K562 (cell line): ENCODE measurements around the gene PARPBP. TPM values are rescaled to one million over a fixed set of nuclear protein-coding genes. Genes with fewer than 3 reads are reported as not detected.
"Not testable (repeated sequence)": the region's sequence is repeated elsewhere in the genome, so short reads cannot be mapped to it uniquely, and the experiment has no call there.

Experiments used
- ATAC-seq: fragments of 200-7000 bp; cut with Tn5 transposase; 3 replicates; pipeline ENCODE4 v1.9.1; 2020; ENCODE audit warnings: moderate library complexity
- BruUV-seq: library from RNA; stranded (reverse); fragments of 400-500 nt; replicated peaks from 2 replicates; lab custom pipeline; 2021; lab: Mats Ljungman, UMichigan
- CTCF ChIA-PET: fragments of 300-600 bp; formaldehyde crosslinking; extraction: SDS; loops from one replicate; lab custom pipeline; 2021; ENCODE audit warnings: low intra/inter-chr PET ratio; lab: Yijun Ruan, JAX
- POLR2A ChIA-PET: fragments of 300-600, 350-650 bp; sonication (Branson Sonifier 250); formaldehyde crosslinking; extraction: SDS; loops from one replicate; lab custom pipeline; 2021; ENCODE audit warnings: antibody characterized with exemption, inconsistent platforms; lab: Yijun Ruan, JAX
- DNase-seq, 4 experiments: peaks; one replicate each; pipeline versions ENCODE4 v3.0.0 to v3.0.0-alpha.2; 2011 to 2018; ENCODE audit warnings: low spot score in 3 of 4, mixed read lengths in 3 of 4; ENCODE audit errors: extremely low read depth in 1 of 4
- FAIRE-seq: peaks from 2 replicates; lab custom pipeline; 2011; peaks lifted over from hg19 to GRCh38; lab: Jason Lieb, UNC
- H2AFZ ChIP-seq: 2 replicates; pipeline ENCODE4 v1.6.0; 2011; ENCODE audit warnings: low read depth, low read length, control low read depth, inconsistent platforms
- H3K27ac ChIP-seq: fragments of 200-600 bp; 3 replicates; pipeline ENCODE4 v1.8.0; 2011; ENCODE audit warnings: low read depth, mild to moderate bottlenecking, control low read depth, inconsistent platforms, low read length, moderate library complexity, mixed read lengths; ENCODE audit errors: extremely low read depth
- H3K27me3 ChIP-seq, 2 experiments: fragments of 300-600 bp in 1 of 2; 2 replicates in 1 of 2; 3 replicates in 1 of 2; pipeline versions ENCODE4 v1.6.0 to v1.8.0; 2011; ENCODE audit warnings: inconsistent platforms in 2 of 2, low read length in 2 of 2, mild to moderate bottlenecking in 1 of 2, mixed read lengths in 1 of 2, moderate library complexity in 1 of 2; ENCODE audit not compliant: control insufficient read depth in 2 of 2, insufficient read depth in 2 of 2
- H3K36me3 ChIP-seq: fragments of 300-600 bp; 3 replicates; pipeline ENCODE4 v1.8.0; 2011; ENCODE audit warnings: mild to moderate bottlenecking, low read length, inconsistent platforms; ENCODE audit not compliant: control insufficient read depth, insufficient read depth
- H3K4me1 ChIP-seq, 2 experiments: fragments of 200-600 bp in 1 of 2; replicated peaks in 1 of 2; 2 replicates in 1 of 2; 3 replicates in 1 of 2; pipeline versions ENCODE4 v1.5.1 to v1.8.0; 2011; ENCODE audit warnings: inconsistent platforms in 2 of 2, low read length in 2 of 2, mild to moderate bottlenecking in 1 of 2, mixed read lengths in 1 of 2, moderate library complexity in 1 of 2; ENCODE audit not compliant: control insufficient read depth in 2 of 2, insufficient read depth in 2 of 2
- H3K4me2 ChIP-seq: 2 replicates; pipeline ENCODE4 v1.6.1; 2011; ENCODE audit warnings: low read length, control low read depth, inconsistent platforms, mixed read lengths; ENCODE audit not compliant: insufficient read depth
- H3K4me3 ChIP-seq: fragments of 200-600 bp; sonication (generic), shearing (Covaris generic); 2 replicates; pipeline ENCODE4 v1.5.1; 2016; ENCODE audit warnings: control low read depth, inconsistent platforms
- H3K79me2 ChIP-seq: fragments of 200-600 bp; 3 replicates; pipeline ENCODE4 v1.8.0; 2011; ENCODE audit warnings: low read length, inconsistent platforms; ENCODE audit not compliant: control insufficient read depth, insufficient read depth
- H3K9ac ChIP-seq, 2 experiments: 2 replicates each; pipeline versions ENCODE4 v1.6.0 to v1.6.1; 2011; ENCODE audit warnings: low read depth in 2 of 2, low read length in 2 of 2, control low read depth in 1 of 2, inconsistent platforms in 1 of 2, mild to moderate bottlenecking in 1 of 2, mixed read lengths in 1 of 2; ENCODE audit not compliant: insufficient read depth in 1 of 2
- H3K9me1 ChIP-seq: one replicate; pipeline ENCODE4 v1.6.0; 2011; ENCODE audit warnings: inconsistent platforms, mild to moderate bottlenecking, low read length, moderate library complexity; ENCODE audit not compliant: control insufficient read depth, insufficient read depth
- H3K9me3 ChIP-seq: replicated peaks from 2 replicates; pipeline ENCODE4 v1.5.1; 2011; ENCODE audit warnings: low read depth, low read length, inconsistent platforms; ENCODE audit not compliant: control insufficient read depth, insufficient read depth
- H4K20me1 ChIP-seq: replicated peaks from 2 replicates; pipeline ENCODE4 v1.6.1; 2011; ENCODE audit warnings: low read length, inconsistent platforms, mixed read lengths; ENCODE audit not compliant: control insufficient read depth, insufficient read depth
- ARNT ChIP-seq, 2 experiments: fragments of 450-650 bp; IDR thresholded peaks; 2 replicates each; pipeline ENCODE4 v1.6.1; 2016; ENCODE audit warnings: mild to moderate bottlenecking in 1 of 2
- HCFC1 ChIP-seq: IDR thresholded peaks from 2 replicates; pipeline ENCODE4 v1.6.1; 2012; ENCODE audit warnings: low read depth, low read length, improper control_type of control experiment
- NRF1 ChIP-seq, 2 experiments: fragments of 450-650 bp; IDR thresholded peaks in 1 of 2; conservative IDR thresholded peaks in 1 of 2; 2 replicates each; pipeline ENCODE4 v1.6.1; 2014; ENCODE audit warnings: mild to moderate bottlenecking in 2 of 2
- RBFOX2 ChIP-seq: fragments of 200-400 bp; formaldehyde crosslinking; IDR thresholded peaks from 2 replicates; pipeline ENCODE4 v1.6.1; 2017; ENCODE audit warnings: low read depth, mild to moderate bottlenecking, low read length, moderate library complexity
- SRSF1 ChIP-seq: fragments of 200-400 bp; formaldehyde crosslinking; IDR thresholded peaks from 2 replicates; pipeline ENCODE4 v1.6.1; 2017; ENCODE audit warnings: mild to moderate bottlenecking, low read depth, low read length, moderate library complexity
- ZNF253 ChIP-seq: fragments of 250-450 bp; sonication (Bioruptor Pico); conservative IDR thresholded peaks from 2 replicates; pipeline ENCODE4 v1.6.1; 2021; ENCODE audit warnings: mild to moderate bottlenecking
- ZNF589 ChIP-seq: fragments of 200-800 bp; sonication (Bioruptor generic); IDR thresholded peaks from 2 replicates; pipeline ENCODE4 v1.6.1; 2016; ENCODE audit warnings: low read depth, missing genetic modification characterization, missing compliant biosample characterization
- WGBS: fragments of 100-300 bp; shearing (Covaris generic); methylation state at CpG from one replicate; pipeline ENCODE4 v1.1.6; 2016; ENCODE audit warnings: low coverage, mixed read lengths; ENCODE audit not compliant: insufficient coverage; ENCODE audit errors: missing lambda C conversion rate; 5-methylcytosine and 5-hydroxymethylcytosine counted together
- in situ Hi-C: fragments of 300-500 bp; cut with MboI; formaldehyde crosslinking; loops from 4 replicates; pipeline ENCODE4 v1.15.0; 2018; ENCODE audit warnings: inconsistent platforms, mixed read lengths
- intact Hi-C: fragments of 100-400 bp; cut with micrococcal nuclease; formaldehyde crosslinking; loops from 2 replicates; pipeline ENCODE4 v1.14.2; 2022
- polyA plus RNA-seq, 8 experiments: library from polyadenylated mRNA; depleted of rRNA in 4 of 8; stranded (reverse) in 5 of 8; unstranded in 3 of 8; fragments of >200 nt; fragmentation: Nextera tagmentation in 2 of 8; fragmentation: Illumina TruSeq in 1 of 8; extraction: Ambion mirVana in 2 of 8; extraction: Trizol in 1 of 8; gene quantifications; 2 replicates each; pipeline versions ENCODE4 v1.2.1 to v1.2.3, GENCODE V29; 2011 to 2014; ENCODE audit warnings: inconsistent platforms in 1 of 8, missing spikeins in 1 of 8
- total RNA-seq, 7 experiments: library from RNA; depleted of rRNA in 6 of 7; stranded (reverse); fragments of >200 nt in 6 of 7; fragmentation: Illumina TruSeq in 2 of 7; extraction: Trizol in 2 of 7; gene quantifications; 2 replicates each; pipeline versions ENCODE4 v1.2.1 to v1.2.3, GENCODE V29; 2011 to 2021; ENCODE audit warnings: low replicate concordance in 1 of 7

PARPBP gene
- total and polyA plus RNA-seq, 9 of the 15 experiments (the other 6 are each of a cell fraction or from before 2014, with no cell fraction given), result 26.1 to 62.5 (median 49.0) TPM

GRCh38 chr12:102080842-102081241 is 39.1 kb upstream of the PARPBP start (continued):
- no peak for TF ChIP-seq HCFC1
- TF ChIP-seq SRSF1, result no peak
- TF ChIP-seq ARNT (IDR thresholded peaks at IDR 0.05), result no peak
- no peak for TF ChIP-seq ZNF253 (CRISPR knock-in tag)
- TF ChIP-seq NRF1 (conservative IDR thresholded peaks at IDR 0.05 in 1 of 2, IDR thresholded peaks at IDR 0.05 in 1 of 2), result no peak
- no peak for TF ChIP-seq RBFOX2
- no peak for TF ChIP-seq ZNF589

GRCh38 chr12:102089228-102089835 is 30.7 kb upstream of the PARPBP start:
- H3K4me1 ChIP-seq, H4K20me1 ChIP-seq, H3K9me3 ChIP-seq, H3K9me1 ChIP-seq, BruUV-seq, CTCF ChIA-PET, H3K27ac ChIP-seq, POLR2A ChIA-PET, DNase-seq, intact Hi-C loops, H3K79me2 ChIP-seq, H2AFZ ChIP-seq, H3K9ac ChIP-seq, in situ Hi-C loops, H3K4me3 ChIP-seq, FAIRE-seq, H3K4me2 ChIP-seq, ATAC-seq, H3K27me3 ChIP-seq: not testable (repeated sequence)
- 97% methylated on average over 12 of the region's 38 CpGs for WGBS
- H3K36me3 ChIP-seq, result peaks cover 49% of the 10 kb centered on the region
